Measurements from ENCODE around the gene MYNN. TPM values are rescaled to one million over a fixed set of nuclear protein-coding genes. Genes with fewer than 3 reads are reported as not detected.

Gene MYNN
- total and polyA plus RNA-seq, 9 of the 15 experiments (the other 6 are each of a cell fraction or from before 2014, with no cell fraction given): 10.4 to 35.7 (median 21.3) TPM

GRCh38 chr3:169758359-169758994 is 14.7 kb upstream of the MYNN start:
- Histone ChIP-seq H2AFZ (ENCODE audit: low read depth, low read length) (peak overlapping the region; percentile 62), H4K20me1 (replicated peaks; ENCODE audit: control insufficient read depth, insufficient read depth, low read length) (no peaks in the 10 kb centered on the region)
- 15% methylated on average over 5 of the region's 5 CpGs for WGBS (ENCODE audit: insufficient coverage, low coverage, missing lambda C conversion rate)
- TF ChIP-seq ZNF583 (CRISPR knock-in tag; IDR thresholded peaks at IDR 0.05) (no peak), FOXJ3 (CRISPR knock-in tag; IDR thresholded peaks at IDR 0.05) (no peak), MTA1 (IDR thresholded peaks at IDR 0.05; ENCODE audit: borderline replicate concordance) (no peak), CBFA2T2 (conservative IDR thresholded peaks at IDR 0.05) (peak; percentile 51; the same call in 1 of the 2 replicates), TFAP4 (CRISPR knock-in tag; IDR thresholded peaks at IDR 0.05; ENCODE audit: borderline replicate concordance) (no peak), ZNF316 (IDR thresholded peaks at IDR 0.05) (no peak), GTF2E2 (tag; IDR thresholded peaks at IDR 0.05) (0 out of 2 replicates have a peak, but pooled peaks have one; percentile 40), ZNF764 (CRISPR knock-in tag; IDR thresholded peaks at IDR 0.05; ENCODE audit: low read depth) (no peak), CHD1 (IDR thresholded peaks at IDR 0.05; ENCODE audit: low read length) (no peak), XRCC4 (IDR thresholded peaks at IDR 0.05; ENCODE audit: extremely low read depth, insufficient read depth, insufficient read length) (no peak)
- TF ChIP-seq, protein P1, sequence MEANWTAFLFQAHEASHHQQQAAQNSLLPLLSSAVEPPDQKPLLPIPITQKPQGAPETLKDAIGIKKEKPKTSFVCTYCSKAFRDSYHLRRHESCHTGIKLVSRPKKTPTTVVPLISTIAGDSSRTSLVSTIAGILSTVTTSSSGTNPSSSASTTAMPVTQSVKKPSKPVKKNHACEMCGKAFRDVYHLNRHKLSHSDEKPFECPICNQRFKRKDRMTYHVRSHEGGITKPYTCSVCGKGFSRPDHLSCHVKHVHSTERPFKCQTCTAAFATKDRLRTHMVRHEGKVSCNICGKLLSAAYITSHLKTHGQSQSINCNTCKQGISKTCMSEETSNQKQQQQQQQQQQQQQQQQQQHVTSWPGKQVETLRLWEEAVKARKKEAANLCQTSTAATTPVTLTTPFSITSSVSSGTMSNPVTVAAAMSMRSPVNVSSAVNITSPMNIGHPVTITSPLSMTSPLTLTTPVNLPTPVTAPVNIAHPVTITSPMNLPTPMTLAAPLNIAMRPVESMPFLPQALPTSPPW (CRISPR knock-in tag; IDR thresholded peaks at IDR 0.05): peak; percentile 57
- TF ChIP-seq, protein P2, sequence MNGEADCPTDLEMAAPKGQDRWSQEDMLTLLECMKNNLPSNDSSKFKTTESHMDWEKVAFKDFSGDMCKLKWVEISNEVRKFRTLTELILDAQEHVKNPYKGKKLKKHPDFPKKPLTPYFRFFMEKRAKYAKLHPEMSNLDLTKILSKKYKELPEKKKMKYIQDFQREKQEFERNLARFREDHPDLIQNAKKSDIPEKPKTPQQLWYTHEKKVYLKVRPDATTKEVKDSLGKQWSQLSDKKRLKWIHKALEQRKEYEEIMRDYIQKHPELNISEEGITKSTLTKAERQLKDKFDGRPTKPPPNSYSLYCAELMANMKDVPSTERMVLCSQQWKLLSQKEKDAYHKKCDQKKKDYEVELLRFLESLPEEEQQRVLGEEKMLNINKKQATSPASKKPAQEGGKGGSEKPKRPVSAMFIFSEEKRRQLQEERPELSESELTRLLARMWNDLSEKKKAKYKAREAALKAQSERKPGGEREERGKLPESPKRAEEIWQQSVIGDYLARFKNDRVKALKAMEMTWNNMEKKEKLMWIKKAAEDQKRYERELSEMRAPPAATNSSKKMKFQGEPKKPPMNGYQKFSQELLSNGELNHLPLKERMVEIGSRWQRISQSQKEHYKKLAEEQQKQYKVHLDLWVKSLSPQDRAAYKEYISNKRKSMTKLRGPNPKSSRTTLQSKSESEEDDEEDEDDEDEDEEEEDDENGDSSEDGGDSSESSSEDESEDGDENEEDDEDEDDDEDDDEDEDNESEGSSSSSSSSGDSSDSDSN (IDR thresholded peaks at IDR 0.05; ENCODE audit: borderline replicate concordance in 1 of 2, low read depth in 2 of 2, low read length in 2 of 2): no peak
- TF ChIP-seq, protein P3, sequence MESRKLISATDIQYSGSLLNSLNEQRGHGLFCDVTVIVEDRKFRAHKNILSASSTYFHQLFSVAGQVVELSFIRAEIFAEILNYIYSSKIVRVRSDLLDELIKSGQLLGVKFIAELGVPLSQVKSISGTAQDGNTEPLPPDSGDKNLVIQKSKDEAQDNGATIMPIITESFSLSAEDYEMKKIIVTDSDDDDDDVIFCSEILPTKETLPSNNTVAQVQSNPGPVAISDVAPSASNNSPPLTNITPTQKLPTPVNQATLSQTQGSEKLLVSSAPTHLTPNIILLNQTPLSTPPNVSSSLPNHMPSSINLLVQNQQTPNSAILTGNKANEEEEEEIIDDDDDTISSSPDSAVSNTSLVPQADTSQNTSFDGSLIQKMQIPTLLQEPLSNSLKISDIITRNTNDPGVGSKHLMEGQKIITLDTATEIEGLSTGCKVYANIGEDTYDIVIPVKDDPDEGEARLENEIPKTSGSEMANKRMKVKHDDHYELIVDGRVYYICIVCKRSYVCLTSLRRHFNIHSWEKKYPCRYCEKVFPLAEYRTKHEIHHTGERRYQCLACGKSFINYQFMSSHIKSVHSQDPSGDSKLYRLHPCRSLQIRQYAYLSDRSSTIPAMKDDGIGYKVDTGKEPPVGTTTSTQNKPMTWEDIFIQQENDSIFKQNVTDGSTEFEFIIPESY (CRISPR knock-in tag; IDR thresholded peaks at IDR 0.05): no peak

More at GRCh38 chr3:169758359-169758994, 14.7 kb upstream of the MYNN start:
- ChIA-PET POLR2A (no interaction called here), CTCF (ENCODE audit: low intra/inter-chr PET ratio) (no interaction called here)
- Histone ChIP-seq H3K27ac (ENCODE audit: extremely low read depth, low read depth, low read length) (peak overlapping the region; percentile 47; the same call in 1 of the 3 replicates), H3K4me1 (replicated peaks in 1 of 2; ENCODE audit: control insufficient read depth in 2 of 2, insufficient read depth in 2 of 2, low read length in 2 of 2) (peaks cover 0 to 36% of the 10 kb centered on the region in 2 experiments; a peak in 4 of 5 replicates), H3K9me3 (replicated peaks; ENCODE audit: control insufficient read depth, insufficient read depth, low read depth, low read length) (peaks cover 17% of the 10 kb centered on the region), H3K79me2 (ENCODE audit: control insufficient read depth, insufficient read depth, low read length) (no peaks in the 10 kb centered on the region), H3K4me2 (ENCODE audit: insufficient read depth, low read length) (no peak overlapping the region), H3K9ac (ENCODE audit: insufficient read depth in 1 of 2, low read depth in 2 of 2, low read length in 2 of 2) (peak overlapping the region in 1 of 2 experiments; percentile 8; a peak in 1 of 4 replicates), H3K27me3 (ENCODE audit: control insufficient read depth in 2 of 2, insufficient read depth in 2 of 2, low read length in 2 of 2) (no peaks in the 10 kb centered on the region), H3K9me1 (ENCODE audit: control insufficient read depth, insufficient read depth, low read length) (no peaks in the 10 kb centered on the region), H3K36me3 (ENCODE audit: control insufficient read depth, insufficient read depth, low read length) (no peaks in the 10 kb centered on the region), H3K4me3 (no peak overlapping the region)
- DNase-seq (ENCODE audit: extremely low read depth in 1 of 4, low spot score in 3 of 4) (peak in 1 of 4 experiments; percentile 56), ATAC-seq (no peak), FAIRE-seq (no peak)
- BruUV-seq (replicated peaks): no TSS peak
- in situ Hi-C loops (cut with MboI): no loop called here
- intact Hi-C loops (cut with micrococcal nuclease): no loop called here

Measured in K562 (cell line).